IPS-20b (cell line): ENCODE measurements around the gene LYST.

Experiments
- H3K27ac ChIP-seq: one replicate; pipeline ENCODE4 v1.5.1; 2013; ENCODE audit warnings: low read length
- H3K27me3 ChIP-seq: 2 replicates; pipeline ENCODE4 v1.6.1; 2013; ENCODE audit warnings: mild to moderate bottlenecking, low read length, inconsistent platforms; ENCODE audit not compliant: insufficient read depth
- H3K36me3 ChIP-seq: 2 replicates; pipeline ENCODE4 v1.6.1; 2013; ENCODE audit warnings: low read depth, mild to moderate bottlenecking, inconsistent platforms, low read length, moderate library complexity; ENCODE audit not compliant: insufficient read depth
- H3K4me1 ChIP-seq: 2 replicates; pipeline ENCODE4 v1.6.1; 2013; ENCODE audit warnings: mild to moderate bottlenecking, control low read depth, inconsistent platforms, low read length, moderate library complexity; ENCODE audit not compliant: insufficient read depth
- H3K4me3 ChIP-seq: 2 replicates; pipeline ENCODE4 v1.5.1; 2013; ENCODE audit warnings: mild to moderate bottlenecking, low read length, inconsistent platforms
- H3K9ac ChIP-seq: 2 replicates; pipeline ENCODE4 v1.6.1; 2013; ENCODE audit warnings: low read depth, mild to moderate bottlenecking, inconsistent platforms, low read length, moderate library complexity
- H3K9me3 ChIP-seq: 2 replicates; pipeline ENCODE4 v1.6.1; 2013; ENCODE audit warnings: mild to moderate bottlenecking, low read depth, low read length, inconsistent platforms; ENCODE audit not compliant: insufficient read depth

The LYST gene

DNA sequence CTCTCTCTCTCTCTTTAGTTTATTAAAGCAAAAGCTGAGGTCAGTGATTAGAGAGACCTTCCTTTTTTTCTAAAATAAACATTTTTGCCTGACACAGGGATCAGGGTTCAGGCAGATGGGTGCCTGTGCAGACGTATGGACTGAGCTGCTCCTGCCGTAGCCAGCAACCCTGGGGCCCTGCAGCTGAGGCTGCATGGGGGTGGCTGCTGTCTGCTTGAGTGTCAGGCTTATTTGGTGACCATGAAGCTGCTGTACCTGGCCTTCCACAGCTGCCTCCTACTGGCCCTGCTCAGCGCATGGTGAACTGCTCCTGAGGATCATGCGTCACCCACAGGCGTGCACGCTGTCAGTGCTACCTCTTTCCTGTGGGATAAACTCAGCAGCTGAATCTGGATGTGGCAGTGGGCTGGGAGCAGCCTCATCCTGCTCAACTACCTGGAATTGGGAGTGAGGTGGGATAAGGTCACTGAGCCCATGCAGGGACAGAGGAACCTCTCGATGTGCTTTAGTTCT lies 252.2 kb downstream of the LYST start:
- Histone ChIP-seq H3K27me3 (no peaks in the 10 kb centered on the region), H3K4me3 (no peak overlapping the region), H3K4me1 (no peaks in the 10 kb centered on the region), H3K9me3 (no peaks in the 10 kb centered on the region), H3K9ac (no peak overlapping the region), H3K27ac (no peak overlapping the region), H3K36me3 (no peaks in the 10 kb centered on the region)

DNA sequence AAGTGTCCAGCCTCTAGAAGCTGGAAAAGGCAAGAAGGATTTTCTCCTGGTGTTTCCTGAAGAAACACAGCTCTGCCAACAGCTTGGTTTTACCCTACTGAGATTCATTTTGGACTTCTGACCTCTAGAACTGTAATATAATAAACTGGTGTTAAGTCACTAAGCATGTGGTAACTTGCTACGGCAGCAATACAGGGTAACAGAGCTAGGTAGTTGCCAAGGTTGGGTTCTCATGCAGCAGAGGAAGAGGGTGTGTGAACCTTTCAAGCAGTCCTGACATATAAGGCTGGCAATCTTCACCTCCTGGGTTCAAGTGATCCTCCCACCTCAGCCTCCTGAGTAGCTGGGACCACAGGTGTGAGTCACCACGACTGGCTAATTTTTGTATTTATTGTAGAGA lies 253.1 kb downstream of the LYST start:
- Histone ChIP-seq H3K27me3 (no peaks in the 10 kb centered on the region), H3K36me3 (no peaks in the 10 kb centered on the region), H3K4me3 (no peak overlapping the region), H3K9me3 (no peaks in the 10 kb centered on the region), H3K4me1 (no peaks in the 10 kb centered on the region), H3K9ac (no peak overlapping the region), H3K27ac (no peak overlapping the region)

DNA sequence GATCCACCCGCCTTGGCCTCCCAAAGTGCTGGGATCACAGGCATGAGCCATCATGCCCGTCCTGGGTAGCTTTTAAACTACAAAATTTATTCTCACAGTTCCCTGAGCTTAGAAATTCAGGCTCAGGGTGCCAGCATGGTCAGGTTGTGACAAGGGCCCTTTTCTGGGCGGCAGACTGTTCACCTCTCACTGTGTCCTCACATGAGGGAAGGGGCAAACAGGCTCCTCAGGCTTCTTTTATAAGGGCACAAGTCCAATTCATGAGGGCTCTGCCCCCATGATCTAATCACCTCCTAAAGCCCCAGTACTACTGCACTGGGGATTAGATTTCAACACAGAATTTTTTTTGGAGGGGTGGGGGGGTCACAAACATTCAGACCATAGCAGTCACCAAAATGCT lies 253.9 kb downstream of the LYST start:
- Histone ChIP-seq H3K9me3 (no peaks in the 10 kb centered on the region), H3K36me3 (no peaks in the 10 kb centered on the region), H3K27me3 (no peaks in the 10 kb centered on the region), H3K4me3 (no peak overlapping the region), H3K9ac (no peak overlapping the region), H3K4me1 (no peaks in the 10 kb centered on the region), H3K27ac (no peak overlapping the region)
